Mesendoderm (in vitro differentiated cells): Measurements from ENCODE around the gene CEP162.
"Not testable (repeated sequence)": the region's sequence is repeated elsewhere in the genome, so short reads cannot be mapped to it uniquely, and the experiment has no call there.

Experiments used
- DNase-seq: peaks from one replicate; pipeline ENCODE4 v3.0.0; 2013
- H2AK5ac ChIP-seq: 2 replicates; pipeline ENCODE4 v1.6.1; 2013; ENCODE audit warnings: low read length, inconsistent platforms
- H2BK120ac ChIP-seq: 2 replicates; pipeline ENCODE4 v1.6.1; 2013; ENCODE audit warnings: low read depth, mild to moderate bottlenecking, low read length, moderate library complexity, mixed read lengths
- H2BK15ac ChIP-seq: replicated peaks from 2 replicates; pipeline ENCODE4 v1.6.1; 2013; ENCODE audit warnings: low read depth, mild to moderate bottlenecking, moderate library complexity
- H2BK5ac ChIP-seq: 2 replicates; pipeline ENCODE4 v1.6.1; 2013; ENCODE audit warnings: low read length, inconsistent platforms
- H3K18ac ChIP-seq: 2 replicates; pipeline ENCODE4 v1.6.1; 2013; ENCODE audit warnings: mild to moderate bottlenecking, low read length, mixed read lengths
- H3K23ac ChIP-seq: one replicate; pipeline ENCODE4 v1.6.1; 2013; ENCODE audit warnings: low read length
- H3K27ac ChIP-seq: 2 replicates; pipeline ENCODE4 v1.5.1; 2013; ENCODE audit warnings: low read depth, mild to moderate bottlenecking, inconsistent platforms, low read length, moderate library complexity
- H3K27me3 ChIP-seq: 2 replicates; pipeline ENCODE4 v1.6.1; 2013; ENCODE audit warnings: low read length, control low read depth, mild to moderate bottlenecking, inconsistent platforms; ENCODE audit not compliant: insufficient read depth, poor library complexity
- H3K36me3 ChIP-seq: 2 replicates; pipeline ENCODE4 v1.6.1; 2013; ENCODE audit warnings: low read length, inconsistent platforms; ENCODE audit not compliant: control insufficient read depth, insufficient read depth
- H3K4ac ChIP-seq: one replicate; pipeline ENCODE4 v1.6.1; 2013; ENCODE audit warnings: low read depth, mild to moderate bottlenecking, low read length, moderate library complexity
- H3K4me1 ChIP-seq: 2 replicates; pipeline ENCODE4 v1.6.1; 2013; ENCODE audit warnings: low read depth, low read length, inconsistent platforms; ENCODE audit not compliant: control insufficient read depth
- H3K4me2 ChIP-seq: 2 replicates; pipeline ENCODE4 v1.6.1; 2013; ENCODE audit warnings: low read length
- H3K4me3 ChIP-seq: 2 replicates; pipeline ENCODE4 v1.5.1; 2013; ENCODE audit warnings: mild to moderate bottlenecking, low read length
- H3K56ac ChIP-seq: one replicate; pipeline ENCODE4 v1.6.1; 2013; ENCODE audit warnings: low read length
- H3K79me1 ChIP-seq: 2 replicates; pipeline ENCODE4 v1.6.1; 2013; ENCODE audit warnings: low read length, inconsistent platforms
- H3K79me2 ChIP-seq: 2 replicates; pipeline ENCODE4 v1.6.1; 2013; ENCODE audit warnings: mild to moderate bottlenecking, low read length; ENCODE audit not compliant: control insufficient read depth, insufficient read depth
- H3K9ac ChIP-seq: 2 replicates; pipeline ENCODE4 v1.6.1; 2013; ENCODE audit warnings: low read length, inconsistent platforms
- H4K5ac ChIP-seq: one replicate; pipeline ENCODE4 v1.6.1; 2013; ENCODE audit warnings: low read length
- H4K8ac ChIP-seq: one replicate; pipeline ENCODE4 v1.6.1; 2013; ENCODE audit warnings: low read depth, mild to moderate bottlenecking, control low read depth, low read length, moderate library complexity
- WGBS: extraction: QIAGEN DNeasy Blood & Tissue Kit; methylation state at CpG from one replicate; pipeline ENCODE4 v1.1.7; 2013; ENCODE audit warnings: low lambda C conversion rate, missing lambda C conversion rate; ENCODE audit not compliant: insufficient coverage; ENCODE audit errors: extremely low coverage; 5-methylcytosine and 5-hydroxymethylcytosine counted together

CEP162 gene

GRCh38 chr6:84222426-84222825 lies 5.0 kb downstream of the CEP162 start:
- no peak overlapping the region for H3K4me2 ChIP-seq
- no peak overlapping the region for H3K4ac ChIP-seq
- no peak overlapping the region for H4K5ac ChIP-seq
- no peak overlapping the region for H3K23ac ChIP-seq
- no peak overlapping the region for H3K18ac ChIP-seq
- H2BK5ac ChIP-seq = no peak overlapping the region
- H3K36me3 ChIP-seq = no peaks in the 10 kb centered on the region
- no peak for DNase-seq
- no peak overlapping the region for H3K9ac ChIP-seq
- no peak overlapping the region for H4K8ac ChIP-seq
- no peak overlapping the region for H3K56ac ChIP-seq
- no peaks in the 10 kb centered on the region for H3K79me2 ChIP-seq
- no peaks in the 10 kb centered on the region for H3K27me3 ChIP-seq
- H3K27ac ChIP-seq = no peak overlapping the region
- H3K4me1 ChIP-seq = no peaks in the 10 kb centered on the region
- no peak overlapping the region for H3K4me3 ChIP-seq
- H2BK120ac ChIP-seq = no peak overlapping the region
- no CpG with 5 or more reads among the region's 4 CpGs for WGBS
- H2AK5ac ChIP-seq = no peak overlapping the region
- no peak overlapping the region for H2BK15ac ChIP-seq
- no peaks in the 10 kb centered on the region for H3K79me1 ChIP-seq

DNA sequence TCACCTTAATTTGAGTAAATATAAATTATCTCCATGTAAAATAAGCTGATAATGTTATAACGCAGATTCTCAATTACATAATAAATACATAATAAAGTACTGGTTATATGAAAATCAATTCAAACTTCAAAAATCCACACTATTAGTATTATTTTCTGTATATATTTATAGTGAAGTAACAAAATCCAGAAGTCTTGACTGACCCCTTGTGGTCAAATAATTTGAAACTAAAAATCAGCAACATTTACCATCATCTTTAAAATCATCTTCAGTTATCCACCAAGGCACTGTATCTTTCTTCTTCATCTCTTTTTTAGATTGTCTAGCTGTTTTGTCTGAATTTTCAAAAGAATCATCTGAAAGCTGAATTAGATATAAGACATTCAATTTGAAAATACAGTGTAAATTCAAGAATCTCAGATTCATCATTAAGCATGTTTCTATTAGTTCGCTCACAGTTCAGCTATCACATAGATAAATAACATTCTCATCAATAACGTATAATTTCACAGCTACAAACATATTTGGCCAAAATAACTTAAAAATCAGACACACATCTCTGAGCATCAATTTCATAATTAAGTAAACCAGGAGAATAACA lies 6.5 kb downstream of the CEP162 start:
- DNase-seq = peak; percentile 12
- Histone ChIP-seq H2BK5ac (no peak overlapping the region), H3K4me1 (no peaks in the 10 kb centered on the region), H3K18ac (no peak overlapping the region), H3K79me1 (no peaks in the 10 kb centered on the region), H3K27ac (no peak overlapping the region), H3K36me3 (no peaks in the 10 kb centered on the region), H2BK15ac (no peak overlapping the region), H4K5ac (no peak overlapping the region), H3K4me2 (no peak overlapping the region), H2BK120ac (no peak overlapping the region), H3K23ac (no peak overlapping the region), H3K27me3 (no peaks in the 10 kb centered on the region), H3K79me2 (no peaks in the 10 kb centered on the region), H3K56ac (no peak overlapping the region), H2AK5ac (no peak overlapping the region), H3K9ac (no peak overlapping the region), H3K4me3 (no peak overlapping the region), H4K8ac (no peak overlapping the region), H3K4ac (no peak overlapping the region)
- 100% methylated on average over 1 of the region's 3 CpGs for WGBS

DNA sequence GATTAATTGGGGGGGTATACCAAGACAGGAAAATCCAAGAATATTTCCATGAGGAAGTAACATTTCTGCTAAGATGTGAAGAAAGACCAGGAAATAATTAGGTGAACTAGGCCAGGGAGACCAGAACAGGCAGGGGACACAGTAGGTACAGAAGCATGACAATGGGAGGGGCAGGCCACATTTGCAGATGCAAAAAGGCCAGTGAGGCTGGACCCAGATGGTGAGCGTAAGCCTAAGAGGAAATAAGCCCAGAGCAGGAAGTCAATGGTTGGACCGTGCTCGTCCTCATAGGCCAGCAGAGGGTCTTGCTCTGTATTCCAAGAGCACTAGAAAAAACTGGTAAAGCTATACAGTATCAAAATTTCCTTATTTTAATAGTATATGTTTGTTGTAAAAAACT lies 9.4 kb downstream of the CEP162 start:
- Histone ChIP-seq H2AK5ac (no peak overlapping the region), H3K36me3 (no peaks in the 10 kb centered on the region), H3K79me2 (no peaks in the 10 kb centered on the region), H3K9ac (no peak overlapping the region), H2BK5ac (no peak overlapping the region), H3K4ac (no peak overlapping the region), H3K27ac (no peak overlapping the region), H2BK120ac (no peak overlapping the region), H3K18ac (no peak overlapping the region), H3K4me2 (no peak overlapping the region), H3K23ac (no peak overlapping the region), H3K79me1 (no peaks in the 10 kb centered on the region), H2BK15ac (no peak overlapping the region), H4K5ac (no peak overlapping the region), H3K56ac (no peak overlapping the region), H4K8ac (no peak overlapping the region), H3K4me3 (no peak overlapping the region), H3K4me1 (no peaks in the 10 kb centered on the region), H3K27me3 (no peaks in the 10 kb centered on the region)
- DNase-seq = no peak
- WGBS = no CpG with 5 or more reads among the region's 3 CpGs

DNA sequence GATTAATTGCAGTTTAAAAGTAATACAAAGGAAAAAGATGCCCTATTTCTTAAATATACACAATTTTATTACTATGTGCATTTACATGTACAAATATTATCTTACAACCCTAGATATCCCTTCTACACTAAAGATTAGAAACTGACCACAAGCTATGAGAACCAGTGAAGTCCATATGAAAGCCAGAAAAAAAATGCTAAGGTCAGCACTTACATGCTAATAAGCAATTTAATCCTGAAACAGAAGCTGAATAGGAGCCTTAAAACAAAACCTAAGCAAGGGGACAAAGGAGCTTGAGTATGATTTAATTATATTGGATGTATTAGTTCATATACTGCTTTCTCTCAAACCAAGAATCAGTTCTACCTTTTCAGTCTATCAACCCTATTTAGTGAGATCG lies 14.2 kb downstream of the CEP162 start:
- peaks cover 1% of the 10 kb centered on the region for H3K36me3 ChIP-seq

DNA sequence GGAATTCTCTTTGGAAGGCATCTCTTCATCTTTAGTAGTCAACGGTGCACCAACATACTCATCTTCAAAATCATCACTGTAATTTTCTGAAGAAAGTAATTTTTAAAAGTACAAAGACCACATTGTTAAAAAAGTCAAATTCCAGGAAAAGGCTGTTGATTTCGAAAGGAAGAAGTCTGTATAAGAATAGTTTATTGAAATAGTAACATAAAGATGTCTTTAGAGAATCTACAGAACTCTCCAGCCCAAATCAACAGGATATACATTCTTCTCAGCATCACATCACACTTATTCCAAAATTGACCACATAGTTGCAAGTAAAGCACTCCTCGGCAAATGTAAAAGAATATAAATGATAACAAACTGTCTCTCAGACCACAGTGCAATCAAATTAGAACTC lies 23.4 kb downstream of the CEP162 start:
- Histone ChIP-seq H2BK15ac (no peak overlapping the region), H3K23ac (no peak overlapping the region), H4K5ac (no peak overlapping the region), H3K4ac (no peak overlapping the region), H4K8ac (no peak overlapping the region), H3K36me3 (peaks cover 1% of the 10 kb centered on the region), H2BK5ac (no peak overlapping the region), H3K9ac (no peak overlapping the region), H2AK5ac (no peak overlapping the region), H3K27me3 (no peaks in the 10 kb centered on the region), H3K18ac (no peak overlapping the region), H3K4me1 (no peaks in the 10 kb centered on the region), H2BK120ac (no peak overlapping the region), H3K79me2 (no peaks in the 10 kb centered on the region), H3K56ac (no peak overlapping the region), H3K4me2 (no peak overlapping the region), H3K79me1 (no peaks in the 10 kb centered on the region), H3K4me3 (no peak overlapping the region), H3K27ac (no peak overlapping the region)
- DNase-seq = no peak
- no CpG with 5 or more reads among the region's 3 CpGs for WGBS

More for the DNA sequence above, 14.2 kb downstream of the CEP162 start:
- H2BK120ac ChIP-seq = no peak overlapping the region
- no peak overlapping the region for H2BK5ac ChIP-seq
- no CpG with 5 or more reads among the region's 1 CpG for WGBS
- no peak overlapping the region for H3K9ac ChIP-seq
- no peak overlapping the region for H2BK15ac ChIP-seq
- H3K79me1 ChIP-seq = no peaks in the 10 kb centered on the region
- H4K8ac ChIP-seq = no peak overlapping the region
- no peak overlapping the region for H3K56ac ChIP-seq
- H3K18ac ChIP-seq = no peak overlapping the region
- no peak overlapping the region for H4K5ac ChIP-seq
- H2AK5ac ChIP-seq = no peak overlapping the region
- H3K79me2 ChIP-seq = no peaks in the 10 kb centered on the region
- H3K4me1 ChIP-seq = no peaks in the 10 kb centered on the region
- H3K23ac ChIP-seq = no peak overlapping the region
- no peak overlapping the region for H3K27ac ChIP-seq
- H3K4me3 ChIP-seq = no peak overlapping the region
- H3K4me2 ChIP-seq = no peak overlapping the region
- H3K4ac ChIP-seq = no peak overlapping the region
- no peaks in the 10 kb centered on the region for H3K27me3 ChIP-seq
- no peak for DNase-seq

DNA sequence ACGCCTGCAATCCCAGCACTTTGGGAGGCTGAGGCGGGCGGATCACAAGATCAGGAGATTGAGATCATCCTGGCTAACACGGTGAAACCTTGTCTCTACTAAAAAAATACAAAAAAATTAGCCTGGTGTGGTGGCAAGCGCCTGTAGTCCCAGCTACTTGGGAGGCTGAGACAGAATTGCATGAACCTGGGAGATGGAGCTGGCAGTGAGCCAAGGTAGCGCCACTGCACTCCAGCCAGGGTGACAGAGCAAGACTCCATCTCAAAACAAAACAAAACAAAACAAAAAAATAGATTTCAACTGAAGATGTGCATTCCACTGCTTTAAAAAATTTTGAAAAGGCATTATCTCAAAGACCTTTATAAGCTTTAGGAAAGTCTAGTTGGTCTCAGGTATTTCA lies 27.5 kb downstream of the CEP162 start:
- H3K27me3 ChIP-seq, H2BK15ac ChIP-seq, H3K36me3 ChIP-seq, H3K56ac ChIP-seq, H4K5ac ChIP-seq, H3K4me3 ChIP-seq, H4K8ac ChIP-seq, H2AK5ac ChIP-seq, H3K4ac ChIP-seq, H3K9ac ChIP-seq, H2BK120ac ChIP-seq, H2BK5ac ChIP-seq, DNase-seq, H3K23ac ChIP-seq, H3K18ac ChIP-seq, H3K4me1 ChIP-seq, H3K4me2 ChIP-seq, H3K79me2 ChIP-seq, H3K79me1 ChIP-seq, H3K27ac ChIP-seq: not testable (repeated sequence)
- whole genome bisulfite sequencing = no CpG with 5 or more reads among the region's 6 CpGs
